Fibroblast of the aortic adventitia (primary cell): Measurements from ENCODE around the gene S100A10. TPM values are rescaled to one million over a fixed set of nuclear protein-coding genes. Genes with fewer than 3 reads are reported as not detected.

Source experiments
- DNase-seq: peaks from one replicate; pipeline ENCODE4 v3.0.0-alpha.2; 2010; ENCODE audit warnings: low read depth
- H3K4me3 ChIP-seq: 2 replicates; pipeline ENCODE4 v1.5.1; 2011; ENCODE audit warnings: low read depth, mild to moderate bottlenecking, control low read depth, low read length, moderate library complexity
- CTCF ChIP-seq: IDR thresholded peaks from 2 replicates; pipeline ENCODE4 v1.5.1; 2011; ENCODE audit warnings: mild to moderate bottlenecking, low read length, control low read depth, inconsistent platforms; ENCODE audit not compliant: insufficient read depth
- total RNA-seq: library from RNA; depleted of rRNA; stranded (reverse); fragments of >200 nt; gene quantifications from 2 replicates; pipeline ENCODE4 v1.2.3, GENCODE V29; 2012; ENCODE audit warnings: low replicate concordance

Gene S100A10
- total RNA-seq, 1 donor = 340 TPM

GRCh38 chr1:151994956-151995355 is 1.3 kb upstream of the S100A10 start:
- H3K4me3 ChIP-seq = no peak overlapping the region
- peak; percentile 100 for DNase-seq
- no peak for TF ChIP-seq CTCF

- H3K4me3 ChIP-seq = peak overlapping the region; percentile 79
- DNase-seq = no peak
- no peak for TF ChIP-seq CTCF
Observed at GRCh38 chr1:151993084-151993733, 450 bp downstream of the S100A10 start.

- peak; percentile 97 for DNase-seq
- H3K4me3 ChIP-seq = peak overlapping the region; percentile 79
- TF ChIP-seq CTCF = no peak
Observed at GRCh38 chr1:151992303-151993083, 1.2 kb downstream of the S100A10 start.

GRCh38 chr1:151991663-151992302 is 1.9 kb downstream of the S100A10 start:
- H3K4me3 ChIP-seq = peak overlapping the region; percentile 79
- DNase-seq = no peak
- TF ChIP-seq CTCF = no peak

GRCh38 chr1:151990856-151991198 is 2.8 kb downstream of the S100A10 start:
- peak; percentile 67 for DNase-seq
- no peak for TF ChIP-seq CTCF
- peak overlapping the region; percentile 79 for H3K4me3 ChIP-seq

- no peak for TF ChIP-seq CTCF
- DNase-seq = no peak
- H3K4me3 ChIP-seq = peak overlapping the region; percentile 79
Observed at GRCh38 chr1:151990058-151990855, 3.4 kb downstream of the S100A10 start.
